Sigmoid colon (tissue), 7 donors: ENCODE measurements around the gene GARNL3. TPM values are rescaled to one million over a fixed set of nuclear protein-coding genes. Genes with fewer than 3 reads are reported as not detected.
A peak's percentile ranks its signal among the peaks of the same experiment; 100 is the strongest.

Experiments used
- DNase-seq: peaks from one replicate; pipeline ENCODE4 v3.0.0-alpha.2; 2019
- H3K27ac ChIP-seq, 4 donors: fragments of 200-600 bp; sonication (generic); one replicate each; pipeline ENCODE4 v1.5.1; 2016 to 2019; ENCODE audit warnings: mild to moderate bottlenecking in 1 of 4
- H3K27me3 ChIP-seq, 3 donors: fragments of 200-600 bp; sonication (generic); one replicate each; pipeline ENCODE4 v1.5.1; 2019; ENCODE audit warnings: mild to moderate bottlenecking in 1 of 3
- H3K36me3 ChIP-seq, 4 donors: fragments of 200-600 bp; sonication (generic); one replicate each; pipeline ENCODE4 v1.5.1; 2016 to 2019
- H3K4me1 ChIP-seq, 4 donors: fragments of 200-600 bp; sonication (generic); one replicate each; pipeline ENCODE4 v1.5.1; 2017 to 2019
- H3K4me3 ChIP-seq, 4 donors: fragments of 200-600 bp; sonication (generic); one replicate each; pipeline ENCODE4 v1.5.1; 2017 to 2019; ENCODE audit warnings: mild to moderate bottlenecking in 2 of 4, moderate library complexity in 1 of 4
- H3K9me3 ChIP-seq, 4 donors: fragments of 200-600 bp in 3 of 4; sonication (generic) in 3 of 4; one replicate each; pipeline versions ENCODE4 v1.5.1 to v1.6.1; 2013 to 2019
- EP300 ChIP-seq, 4 donors: sonication (generic); formaldehyde crosslinking; IDR thresholded peaks; one replicate each; pipeline ENCODE4 v1.6.1; 2017; ENCODE audit warnings: antibody characterized with exemption in 4 of 4
- POLR2A ChIP-seq, 2 donors: fragments of 450-650 bp; IDR thresholded peaks; one replicate each; pipeline ENCODE4 v1.6.1; 2016; ENCODE audit warnings: antibody characterized with exemption in 2 of 2, mild to moderate bottlenecking in 2 of 2, moderate library complexity in 2 of 2
- POLR2AphosphoS5 ChIP-seq, 4 donors: sonication (generic); formaldehyde crosslinking; IDR thresholded peaks; one replicate each; pipeline ENCODE4 v1.6.1; 2017; ENCODE audit warnings: antibody characterized with exemption in 4 of 4
- WGBS, 2 donors: extraction: QIAGEN DNeasy Blood & Tissue Kit; methylation state at CpG; one replicate each; pipeline ENCODE4 v1.1.7; 2013; 5-methylcytosine and 5-hydroxymethylcytosine counted together
- intact Hi-C: fragments of 100-400 bp; cut with DNase I; formaldehyde crosslinking; loops from one replicate; pipeline ENCODE4 v1.15.1; 2023
- polyA plus RNA-seq, 3 donors: library from polyadenylated mRNA; stranded (reverse); fragments of 200-250 nt; gene quantifications; one replicate each; pipeline ENCODE4 v1.2.3, GENCODE V29; 2013
- total RNA-seq, 4 donors: library from RNA; depleted of rRNA; stranded (reverse); fragments of >200 nt; gene quantifications; one replicate each; pipeline ENCODE4 v1.1.0, GENCODE V29; 2016
- TF ChIP-seq, protein P1 (sequence below), 4 experiments: fragments of 450-650 bp in 3 of 4; fragments of 200-600 bp in 1 of 4; IDR thresholded peaks; one replicate each; pipeline ENCODE4 v1.5.1; 2016 to 2019; ENCODE audit warnings: antibody characterized with exemption in 4 of 4, mild to moderate bottlenecking in 3 of 4, moderate library complexity in 2 of 4
- donor health status: healthy with polysubstance abuse.
- donor health status: Bipolar disorder and iron deficiency.
- donor health status: healthy.

GARNL3 gene
- total and polyA plus RNA-seq, 7 donors = 0.92 to 28.0 (median 10.2) TPM

DNA sequence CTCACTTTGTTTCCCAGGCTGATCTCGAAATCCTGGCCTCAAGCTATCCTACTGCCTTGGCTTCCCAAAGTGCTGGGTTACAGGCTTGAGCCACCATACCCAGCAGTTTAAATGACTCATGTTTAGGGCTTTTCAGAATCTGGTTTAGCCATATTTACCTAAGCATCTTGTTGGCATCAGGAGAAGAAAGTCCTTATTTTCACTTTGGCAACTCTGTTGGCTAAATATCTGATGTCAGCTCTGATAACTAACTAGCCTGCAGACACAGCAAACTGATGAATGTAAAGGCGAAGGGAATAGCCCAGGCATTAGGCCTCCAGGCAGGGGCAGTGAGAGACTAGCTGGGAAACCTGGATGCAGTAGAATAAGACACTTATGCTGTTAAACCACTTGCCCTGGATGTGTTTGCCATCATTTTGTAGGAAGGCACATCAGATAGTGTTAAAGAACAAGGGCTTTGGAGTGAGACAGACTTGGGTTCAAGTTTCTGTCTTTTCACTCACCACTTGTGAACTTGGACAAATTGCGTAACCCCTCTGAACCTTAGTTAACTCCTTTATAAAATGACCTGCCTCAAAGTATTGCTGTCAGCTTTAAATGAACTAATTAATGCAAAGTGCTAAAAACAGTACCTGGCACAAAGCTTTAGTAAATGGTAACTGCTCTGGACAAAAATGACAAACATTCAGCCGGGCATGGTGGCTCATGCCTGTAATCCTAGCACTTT lies 34.7 kb upstream of the GARNL3 start:
- Histone ChIP-seq H3K9me3 (no peaks in the 10 kb centered on the region), H3K4me1 (peaks cover 0 to 22% (median 13%) of the 10 kb centered on the region in 4 donors), H3K27ac (no peak overlapping the region), H3K27me3 (no peaks in the 10 kb centered on the region), H3K36me3 (no peaks in the 10 kb centered on the region), H3K4me3 (no peak overlapping the region)
- no peak for TF ChIP-seq EP300 (IDR thresholded peaks at IDR 0.05)
- TF ChIP-seq, protein P1, sequence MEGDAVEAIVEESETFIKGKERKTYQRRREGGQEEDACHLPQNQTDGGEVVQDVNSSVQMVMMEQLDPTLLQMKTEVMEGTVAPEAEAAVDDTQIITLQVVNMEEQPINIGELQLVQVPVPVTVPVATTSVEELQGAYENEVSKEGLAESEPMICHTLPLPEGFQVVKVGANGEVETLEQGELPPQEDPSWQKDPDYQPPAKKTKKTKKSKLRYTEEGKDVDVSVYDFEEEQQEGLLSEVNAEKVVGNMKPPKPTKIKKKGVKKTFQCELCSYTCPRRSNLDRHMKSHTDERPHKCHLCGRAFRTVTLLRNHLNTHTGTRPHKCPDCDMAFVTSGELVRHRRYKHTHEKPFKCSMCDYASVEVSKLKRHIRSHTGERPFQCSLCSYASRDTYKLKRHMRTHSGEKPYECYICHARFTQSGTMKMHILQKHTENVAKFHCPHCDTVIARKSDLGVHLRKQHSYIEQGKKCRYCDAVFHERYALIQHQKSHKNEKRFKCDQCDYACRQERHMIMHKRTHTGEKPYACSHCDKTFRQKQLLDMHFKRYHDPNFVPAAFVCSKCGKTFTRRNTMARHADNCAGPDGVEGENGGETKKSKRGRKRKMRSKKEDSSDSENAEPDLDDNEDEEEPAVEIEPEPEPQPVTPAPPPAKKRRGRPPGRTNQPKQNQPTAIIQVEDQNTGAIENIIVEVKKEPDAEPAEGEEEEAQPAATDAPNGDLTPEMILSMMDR (IDR thresholded peaks at IDR 0.05) = no peak
- TF ChIP-seq POLR2AphosphoS5 (IDR thresholded peaks at IDR 0.05) = no peak
- TF ChIP-seq POLR2A (IDR thresholded peaks at IDR 0.05) = no peak
- intact Hi-C loops = loop anchor here (5.0 kb wide), 1 partner anchor 222 kb away; the partner anchor contains the start of genes LRSAM1 and RPL12
- no peak for DNase-seq
- WGBS, 2 donors = 92 to 95% methylated on average over 4 of the region's 4 CpGs

DNA sequence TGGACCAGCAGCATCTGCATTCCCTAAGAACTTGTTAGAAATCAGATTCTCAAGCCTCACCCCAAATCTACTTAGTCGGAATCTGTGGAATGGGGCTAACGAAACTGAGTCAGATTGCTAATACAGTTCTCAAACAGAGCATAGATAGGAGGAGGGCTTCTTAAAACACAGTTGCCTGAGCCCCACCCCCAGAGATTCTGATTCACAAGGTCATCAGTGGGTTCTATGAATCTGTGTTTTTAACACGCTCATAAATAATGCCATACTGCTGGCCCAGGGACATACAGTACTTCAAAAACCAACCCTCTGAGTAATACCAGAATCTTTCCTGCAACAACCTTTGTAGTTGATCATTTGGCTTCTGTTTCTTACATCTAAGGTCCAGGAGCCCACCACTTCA lies 32.9 kb upstream of the GARNL3 start:
- H3K4me1 ChIP-seq = peaks cover 0 to 10% (median 3%) of the 10 kb centered on the region in 4 donors
- WGBS, 2 donors = 93 to 96% methylated on average over 3 of the region's 3 CpGs
- H3K9me3 ChIP-seq = no peaks in the 10 kb centered on the region
- no peaks in the 10 kb centered on the region for H3K27me3 ChIP-seq
- H3K36me3 ChIP-seq = no peaks in the 10 kb centered on the region
- no peak for TF ChIP-seq POLR2AphosphoS5 (IDR thresholded peaks at IDR 0.05)
- no peak for TF ChIP-seq POLR2A (IDR thresholded peaks at IDR 0.05)
- TF ChIP-seq EP300 (IDR thresholded peaks at IDR 0.05) = no peak
- TF ChIP-seq, protein P1 (IDR thresholded peaks at IDR 0.05) = no peak
- intact Hi-C loops = no loop called here
- no peak for DNase-seq
- no peak overlapping the region for H3K4me3 ChIP-seq
- no peak overlapping the region for H3K27ac ChIP-seq

DNA sequence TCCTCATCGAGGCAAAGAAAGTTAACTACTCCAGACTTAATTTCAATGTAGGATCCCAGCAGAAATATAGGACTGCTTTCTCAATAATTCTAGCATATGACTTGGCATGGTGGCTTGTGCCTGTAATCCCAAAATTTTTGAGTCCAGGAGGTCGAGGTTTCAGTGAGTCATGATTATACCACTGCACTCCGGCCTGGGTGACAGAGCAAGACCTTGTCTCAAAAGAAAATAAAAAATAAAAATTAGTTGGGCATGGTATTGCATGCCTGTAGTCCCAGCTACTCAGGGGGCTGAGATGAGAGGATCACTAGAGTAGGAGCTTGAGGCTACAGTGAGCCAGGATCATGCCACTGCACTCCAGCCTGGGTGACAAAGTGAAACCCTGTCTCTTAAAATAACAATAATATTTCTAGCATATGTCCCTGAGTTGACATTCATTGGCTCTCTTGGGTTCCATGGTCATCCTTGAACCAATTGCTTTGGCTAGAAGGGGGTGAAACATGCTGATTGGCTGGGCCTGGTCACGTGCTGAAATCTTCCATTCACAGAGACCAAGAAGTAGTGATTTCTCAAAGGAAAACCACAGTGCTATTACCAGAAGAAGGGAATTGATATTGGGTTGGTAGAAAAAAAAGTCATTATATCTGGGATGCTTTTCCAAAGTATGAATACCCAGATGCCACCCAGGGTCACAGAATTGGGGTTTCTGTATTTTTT lies 31.6 kb upstream of the GARNL3 start:
- TF ChIP-seq POLR2A (IDR thresholded peaks at IDR 0.05) = no peak
- TF ChIP-seq, protein P1 (IDR thresholded peaks at IDR 0.05) = no peak
- TF ChIP-seq EP300 (IDR thresholded peaks at IDR 0.05) = no peak
- no peak for TF ChIP-seq POLR2AphosphoS5 (IDR thresholded peaks at IDR 0.05)
- no peaks in the 10 kb centered on the region for H3K9me3 ChIP-seq
- no peak overlapping the region for H3K4me3 ChIP-seq
- 90 to 92% methylated on average over 4 of the region's 4 CpGs for WGBS, 2 donors
- no peaks in the 10 kb centered on the region for H3K27me3 ChIP-seq
- peaks cover 0 to 10% (median 3%) of the 10 kb centered on the region in 4 donors for H3K4me1 ChIP-seq
- no peaks in the 10 kb centered on the region for H3K36me3 ChIP-seq
- intact Hi-C loops = no loop called here
- peak overlapping the region in 1 of 4 donors; percentile 53 for H3K27ac ChIP-seq
- DNase-seq = no peak

DNA sequence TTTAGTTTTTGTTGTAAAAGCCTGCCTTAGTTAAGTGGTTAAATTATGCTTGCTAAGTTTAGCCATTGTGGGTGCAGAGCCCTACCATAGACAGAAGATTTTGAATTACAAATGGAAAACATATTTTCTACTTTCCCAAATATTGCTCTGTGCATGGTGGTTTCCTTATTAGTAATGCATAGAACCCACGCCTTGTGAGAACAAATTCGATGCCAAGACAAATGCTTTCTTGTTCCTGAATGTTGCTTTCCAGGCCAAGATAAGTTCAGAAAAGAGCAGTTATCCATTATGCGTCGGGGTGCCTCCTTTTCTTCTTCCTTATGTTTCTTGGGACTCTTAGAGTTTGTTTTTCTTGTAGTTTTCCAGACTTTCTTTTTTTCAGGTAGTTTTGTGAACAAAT lies 31.0 kb upstream of the GARNL3 start:
- no peaks in the 10 kb centered on the region for H3K9me3 ChIP-seq
- no peaks in the 10 kb centered on the region for H3K36me3 ChIP-seq
- no peak overlapping the region for H3K4me3 ChIP-seq
- no peaks in the 10 kb centered on the region for H3K27me3 ChIP-seq
- WGBS, 2 donors = 77 to 81% methylated on average over 4 of the region's 4 CpGs
- DNase-seq = no peak
- TF ChIP-seq, protein P1 (IDR thresholded peaks at IDR 0.05) = no peak
- TF ChIP-seq POLR2A (IDR thresholded peaks at IDR 0.05) (no peak), EP300 (IDR thresholded peaks at IDR 0.05) (no peak), POLR2AphosphoS5 (IDR thresholded peaks at IDR 0.05) (no peak)
- H3K4me1 ChIP-seq = peaks cover 0 to 10% (median 3%) of the 10 kb centered on the region in 4 donors
- peak overlapping the region in 3 of 4 donors; percentile 19 to 53 (median 25) for H3K27ac ChIP-seq
- intact Hi-C loops = no loop called here
